ENCODE data around the gene KCNIP4.

DNA sequence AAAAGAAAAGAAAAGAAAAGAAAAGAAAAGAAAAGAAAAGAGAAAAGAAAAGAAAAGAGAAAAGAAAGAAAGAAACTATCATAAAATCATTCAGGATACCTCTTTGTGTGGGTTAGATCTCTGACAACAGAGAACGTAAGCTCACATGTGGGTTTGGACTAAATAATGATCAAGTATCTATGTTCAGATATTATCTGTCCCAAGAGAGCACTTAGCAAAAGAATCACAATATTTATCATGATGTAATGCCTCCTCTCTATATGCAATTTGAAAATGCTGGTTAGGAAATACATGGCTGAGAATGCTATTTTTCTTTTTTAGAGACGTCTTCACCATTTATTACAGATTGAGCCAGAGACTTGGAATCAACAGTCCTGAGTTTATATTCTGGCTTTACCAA, 191.3 kb downstream of the KCNIP4 start:
- no peak for TF ChIP-seq POLR2A (IDR thresholded peaks at IDR 0.05)
- TF ChIP-seq CTCF (IDR thresholded peaks at IDR 0.05): no peak
